Astrocyte of the cerebellum (primary cell): ENCODE data around the gene MRPL9.

Experiments used
- DNase-seq: peaks from one replicate; pipeline ENCODE4 v3.0.0-alpha.2; 2011; ENCODE audit warnings: low read depth
- H3K4me3 ChIP-seq: 2 replicates; pipeline ENCODE4 v1.5.1; 2011; ENCODE audit warnings: mild to moderate bottlenecking, low read depth, low read length, moderate library complexity
- CTCF ChIP-seq: IDR thresholded peaks from 2 replicates; pipeline ENCODE4 v1.5.1; 2012; ENCODE audit warnings: low read length, low read depth, moderate library complexity, mild to moderate bottlenecking; ENCODE audit errors: missing control alignments
- in situ Hi-C: cut with HindIII; loops from 2 replicates; pipeline ENCODE4 v1.10.0; 2017; ENCODE audit warnings: low sequenced_read_pairs

MRPL9 gene

GRCh38 chr1:151733126-151733525 is 30.2 kb downstream of the MRPL9 start:
- no peak for TF ChIP-seq CTCF

GRCh38 chr1:151729966-151730291 is 33.4 kb downstream of the MRPL9 start:
- in situ Hi-C loops = loop anchor here (5.0 kb wide), 2 partner anchors 43 to 138 kb away; no protein-coding TSS in a partner anchor
- TF ChIP-seq CTCF = no peak
- no peak overlapping the region for H3K4me3 ChIP-seq
- no peak for DNase-seq

More at GRCh38 chr1:151733126-151733525, 30.2 kb downstream of the MRPL9 start:
- DNase-seq = no peak
- in situ Hi-C loops = no loop called here
- H3K4me3 ChIP-seq = no peak overlapping the region

- in situ Hi-C loops = loop anchor here (5.0 kb wide), 2 partner anchors 42 to 137 kb away; no protein-coding TSS in a partner anchor
- H3K4me3 ChIP-seq = no peak overlapping the region
- DNase-seq = no peak
- no peak for TF ChIP-seq CTCF
These were observed 33.9 kb downstream of the MRPL9 start for GRCh38 chr1:151729157-151729965.

GRCh38 chr1:151728151-151729054 is 34.9 kb downstream of the MRPL9 start:
- H3K4me3 ChIP-seq = no peak overlapping the region
- in situ Hi-C loops = loop anchor here (5.0 kb wide), 2 partner anchors 41 to 136 kb away; no protein-coding TSS in a partner anchor
- no peak for TF ChIP-seq CTCF
- peak; percentile 50 for DNase-seq

GRCh38 chr1:151723726-151724370 is 39.4 kb downstream of the MRPL9 start:
- in situ Hi-C loops = no loop called here
- H3K4me3 ChIP-seq = no peak overlapping the region
- DNase-seq = no peak
- TF ChIP-seq CTCF = no peak
